ENCODE data around the gene UBE2V1. TPM values are rescaled to one million over a fixed set of nuclear protein-coding genes. Genes with fewer than 3 reads are reported as not detected.

Gene UBE2V1
- total and polyA plus RNA-seq, 2 experiments from 2014 or later: 64.0 to 112 TPM

GRCh38 chr20:50053362-50054230, 59.4 kb downstream of the UBE2V1 start:
- Histone ChIP-seq H3K9me2 (replicated peaks; ENCODE audit: insufficient read depth) (no peaks in the 10 kb centered on the region), H3K4me1 (ENCODE audit: insufficient read depth) (peaks cover 17% of the 10 kb centered on the region), H3K4me3 (no peak overlapping the region), H3K36me3 (replicated peaks; ENCODE audit: insufficient read depth, low read depth) (no peaks in the 10 kb centered on the region), H3K4me2 (peak overlapping the region; percentile 17), H3K27ac (peak overlapping the region; percentile 93), H2AFZ (no peak overlapping the region), H3K79me2 (no peaks in the 10 kb centered on the region), H3K27me3 (no peaks in the 10 kb centered on the region), H3K9me3 (ENCODE audit: low read depth) (no peaks in the 10 kb centered on the region), H4K20me1 (ENCODE audit: insufficient read depth, poor library complexity, severe bottlenecking) (no peaks in the 10 kb centered on the region)
- TF ChIP-seq EZH2 (IDR thresholded peaks at IDR 0.05; ENCODE audit: borderline replicate concordance) (no peak), CTCF (IDR thresholded peaks at IDR 0.05; ENCODE audit: poor library complexity) (no peak), EZH2phosphoT487 (IDR thresholded peaks at IDR 0.05; ENCODE audit: low read depth, severe bottlenecking, unreplicated experiment) (no peak)
- 73% methylated on average over 19 of the region's 19 CpGs for WGBS (ENCODE audit: low lambda C conversion rate, missing lambda C conversion rate)
- DNase-seq (ENCODE audit: low spot score): no peak

- Histone ChIP-seq H3K4me1 (ENCODE audit: insufficient read depth) (peaks cover 17% of the 10 kb centered on the region), H3K4me3 (no peak overlapping the region), H3K79me2 (no peaks in the 10 kb centered on the region), H3K27ac (peak overlapping the region; percentile 93), H3K27me3 (no peaks in the 10 kb centered on the region), H3K36me3 (replicated peaks; ENCODE audit: insufficient read depth, low read depth) (no peaks in the 10 kb centered on the region), H2AFZ (no peak overlapping the region), H3K9me2 (replicated peaks; ENCODE audit: insufficient read depth) (no peaks in the 10 kb centered on the region), H3K9me3 (ENCODE audit: low read depth) (no peaks in the 10 kb centered on the region), H4K20me1 (ENCODE audit: insufficient read depth, poor library complexity, severe bottlenecking) (no peaks in the 10 kb centered on the region), H3K4me2 (peak overlapping the region; percentile 17)
- TF ChIP-seq EZH2 (IDR thresholded peaks at IDR 0.05; ENCODE audit: borderline replicate concordance) (no peak), EZH2phosphoT487 (IDR thresholded peaks at IDR 0.05; ENCODE audit: low read depth, severe bottlenecking, unreplicated experiment) (no peak), CTCF (IDR thresholded peaks at IDR 0.05; ENCODE audit: poor library complexity) (no peak)
- WGBS (ENCODE audit: low lambda C conversion rate, missing lambda C conversion rate): 51% methylated on average over 19 of the region's 20 CpGs
- peak; percentile 63 for DNase-seq (ENCODE audit: low spot score)
Observed at GRCh38 chr20:50052550-50053361, 60.2 kb downstream of the UBE2V1 start.

GRCh38 chr20:50050660-50051308, 62.2 kb downstream of the UBE2V1 start:
- no peaks in the 10 kb centered on the region for H3K36me3 ChIP-seq (replicated peaks; ENCODE audit: insufficient read depth, low read depth)
- H3K4me1 ChIP-seq (ENCODE audit: insufficient read depth): peaks cover 17% of the 10 kb centered on the region
- H3K9me2 ChIP-seq (replicated peaks; ENCODE audit: insufficient read depth): no peaks in the 10 kb centered on the region
- H3K27ac ChIP-seq: no peak overlapping the region
- H3K27me3 ChIP-seq: no peaks in the 10 kb centered on the region
- H3K79me2 ChIP-seq: no peaks in the 10 kb centered on the region
- H2AFZ ChIP-seq: no peak overlapping the region
- H3K4me3 ChIP-seq: no peak overlapping the region
- no peak for DNase-seq (ENCODE audit: low spot score)
- no peak overlapping the region for H3K4me2 ChIP-seq
- no peaks in the 10 kb centered on the region for H4K20me1 ChIP-seq (ENCODE audit: insufficient read depth, poor library complexity, severe bottlenecking)
- no peaks in the 10 kb centered on the region for H3K9me3 ChIP-seq (ENCODE audit: low read depth)
- WGBS (ENCODE audit: low lambda C conversion rate, missing lambda C conversion rate): 87% methylated on average over 11 of the region's 11 CpGs
- TF ChIP-seq EZH2 (IDR thresholded peaks at IDR 0.05; ENCODE audit: borderline replicate concordance) (no peak), EZH2phosphoT487 (IDR thresholded peaks at IDR 0.05; ENCODE audit: low read depth, severe bottlenecking, unreplicated experiment) (no peak), CTCF (IDR thresholded peaks at IDR 0.05; ENCODE audit: poor library complexity) (no peak)
